Spinal cord (tissue), 10 donors: ENCODE data around the gene SLC1A2. TPM values are rescaled to one million over a fixed set of nuclear protein-coding genes. Genes with fewer than 3 reads are reported as not detected.

ENCODE experiments used
- DNase-seq, 6 donors: peaks; one replicate each; pipeline versions ENCODE4 v3.0.0 to v3.0.0-alpha.2; 2013 to 2015; ENCODE audit warnings: low spot score in 6 of 6, low read depth in 4 of 6
- H3K27ac ChIP-seq: one replicate; pipeline ENCODE4 v1.5.1; 2013; ENCODE audit warnings: low read depth, low read length, control low read depth
- H3K27me3 ChIP-seq: one replicate; pipeline ENCODE4 v1.6.1; 2013; ENCODE audit warnings: low read length; ENCODE audit not compliant: control insufficient read depth, insufficient read depth
- H3K36me3 ChIP-seq: one replicate; pipeline ENCODE4 v1.6.1; 2013; ENCODE audit warnings: low read length; ENCODE audit not compliant: control insufficient read depth, insufficient read depth
- H3K4me1 ChIP-seq: one replicate; pipeline ENCODE4 v1.6.1; 2013; ENCODE audit warnings: low read length; ENCODE audit not compliant: control insufficient read depth, insufficient read depth
- H3K4me3 ChIP-seq: one replicate; pipeline ENCODE4 v1.5.1; 2013; ENCODE audit warnings: low read depth, low read length, control low read depth
- H3K9me3 ChIP-seq: one replicate; pipeline ENCODE4 v1.6.1; 2013; ENCODE audit warnings: low read length; ENCODE audit not compliant: control insufficient read depth, insufficient read depth
- WGBS: methylation state at CpG from one replicate; pipeline ENCODE4 v1.1.5; 2013; ENCODE audit warnings: missing lambda C conversion rate; ENCODE audit not compliant: insufficient coverage; 5-methylcytosine and 5-hydroxymethylcytosine counted together
- polyA plus RNA-seq, 2 donors: library from polyadenylated mRNA; unstranded; fragments of 120-200 nt; gene quantifications; one replicate each; pipeline ENCODE4 v1.2.1, GENCODE V29; 2013; ENCODE audit not compliant: insufficient read length in 2 of 2
- small RNA-seq: library from RNA; depleted of rRNA; stranded (forward); fragments of <200 nt; gene quantifications from one replicate; pipeline ENCODE3, GENCODE V24; 2014; ENCODE audit warnings: low replicate concordance
- total RNA-seq, 2 donors: library from RNA; depleted of rRNA in 1 of 2; stranded (reverse); fragments of 120-200 nt in 1 of 2; fragments of >200 nt in 1 of 2; gene quantifications; one replicate each; pipeline versions ENCODE4 v1.2.3 to v1.2.4, GENCODE V29; 2013 to 2014
- donor health status: healthy.

The SLC1A2 gene
- total and polyA plus RNA-seq, 4 donors = 87.4 to 270 (median 196) TPM

DNA sequence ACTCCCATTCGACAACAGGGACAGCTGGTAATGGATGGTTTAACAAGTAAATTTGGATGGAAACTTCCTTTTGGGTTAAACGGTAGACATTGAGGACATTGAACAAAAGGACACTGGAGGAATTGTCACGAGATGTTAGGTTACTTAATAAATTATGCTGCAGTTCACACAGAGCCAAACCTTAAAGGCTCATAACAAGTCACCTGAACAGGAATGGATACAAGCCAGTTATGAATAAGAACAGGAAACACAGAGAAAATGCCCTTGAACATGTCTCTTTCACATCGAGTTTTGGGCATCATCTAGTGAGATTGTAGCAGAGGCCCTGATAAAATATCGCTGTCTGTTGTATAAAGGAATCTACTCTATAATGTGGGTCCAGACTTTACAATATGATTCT is 214.7 kb downstream of the SLC1A2 start:
- Histone ChIP-seq H3K4me1 (no peaks in the 10 kb centered on the region), H3K36me3 (no peaks in the 10 kb centered on the region), H3K4me3 (no peak overlapping the region), H3K9me3 (no peaks in the 10 kb centered on the region), H3K27ac (no peak overlapping the region), H3K27me3 (no peaks in the 10 kb centered on the region)
- DNase-seq = no peak
- 100% methylated on average over 1 of the region's 5 CpGs for WGBS

Small RNA genes lying within 50 kb of the gene (small RNA-seq; reads per million reads assigned to genes)
- not detected for gene AC090625.1

Other genes with a start within 250 kb of the SLC1A2 start
- gene PAMR1, start 106.1 kb upstream of the SLC1A2 start, total RNA-seq = 10 to 100 TPM; 23.9 to 35.2 TPM
- gene PAMR1, start 106.1 kb upstream of the SLC1A2 start, polyA plus RNA-seq = 10 to 100 TPM; 16.0 to 16.7 TPM
- gene FJX1, start 198.9 kb upstream of the SLC1A2 start, total RNA-seq = 10 to 100 TPM; 16.5 to 25.6 TPM
- gene FJX1, start 198.9 kb upstream of the SLC1A2 start, polyA plus RNA-seq = 10 to 100 TPM; 51.8 to 69.6 TPM
- gene TRIM44, start 243.2 kb upstream of the SLC1A2 start, total RNA-seq = 10 to 100 TPM; 27.6 to 57.2 TPM
- 10 to 100 TPM; 33.5 to 65.0 TPM for gene TRIM44, start 243.2 kb upstream of the SLC1A2 start, polyA plus RNA-seq